Body of pancreas (tissue), 4 donors: ENCODE data around the gene RAD51B.

ENCODE experiments used
- CTCF ChIP-seq, 7 experiments: fragments of 450-650 bp in 4 of 7; fragments of 200-600 bp in 3 of 7; sonication (generic) in 3 of 7; IDR thresholded peaks; one replicate each; pipeline ENCODE4 v1.5.1; 2016 to 2019; ENCODE audit warnings: antibody characterized with exemption in 7 of 7
- POLR2A ChIP-seq, 3 donors: fragments of 450-650 bp; IDR thresholded peaks; one replicate each; pipeline ENCODE4 v1.6.1; 2016; ENCODE audit warnings: antibody characterized with exemption in 3 of 3, mild to moderate bottlenecking in 2 of 3

GRCh38 chr14:68042586-68043210 lies 223.1 kb downstream of the RAD51B start:
- TF ChIP-seq CTCF (IDR thresholded peaks at IDR 0.05) (no peak), POLR2A (IDR thresholded peaks at IDR 0.05) (no peak)
